Gastrocnemius medialis (tissue), 4 donors: Measurements from ENCODE around the gene NT5E.

Experiments used
- CTCF ChIP-seq, 5 experiments: fragments of 450-650 bp in 3 of 5; fragments of 200-600 bp in 2 of 5; sonication (generic) in 2 of 5; IDR thresholded peaks in 4 of 5; conservative IDR thresholded peaks in 1 of 5; 1 replicate in 4 of 5; 2 replicates in 1 of 5; pipeline ENCODE4 v1.5.1; 2016 to 2019; ENCODE audit warnings: antibody characterized with exemption in 5 of 5, mild to moderate bottlenecking in 3 of 5, moderate library complexity in 3 of 5
- POLR2A ChIP-seq, 2 donors: fragments of 450-650 bp; IDR thresholded peaks; one replicate each; pipeline ENCODE4 v1.6.1; 2017; ENCODE audit warnings: antibody characterized with exemption in 2 of 2, mild to moderate bottlenecking in 2 of 2, moderate library complexity in 2 of 2

- no peak for TF ChIP-seq CTCF (IDR thresholded peaks at IDR 0.05 in 4 of 5, conservative IDR thresholded peaks at IDR 0.05 in 1 of 5)
- TF ChIP-seq POLR2A (IDR thresholded peaks at IDR 0.05): no peak
These were observed 23.9 kb downstream of the NT5E start for GRCh38 chr6:85473748-85474147.
